AG09309 (cell line): ENCODE data around the gene RYK.
"Not testable (repeated sequence)": the region's sequence is repeated elsewhere in the genome, so short reads cannot be mapped to it uniquely, and the experiment has no call there.

Experiments used
- DNase-seq: peaks from one replicate; pipeline ENCODE4 v3.0.0-alpha.2; 2010; ENCODE audit warnings: low read depth
- H3K4me3 ChIP-seq: 2 replicates; pipeline ENCODE4 v1.5.1; 2011; ENCODE audit warnings: mild to moderate bottlenecking, low read depth, low read length, moderate library complexity; ENCODE audit not compliant: control insufficient read depth
- TF ChIP-seq, protein P1 (sequence below): IDR thresholded peaks from 2 replicates; pipeline ENCODE4 v1.5.1; 2011; ENCODE audit warnings: mild to moderate bottlenecking, low read depth, low read length, inconsistent platforms; ENCODE audit not compliant: insufficient read depth, control insufficient read depth; ENCODE audit errors: missing control alignments

The RYK gene

DNA sequence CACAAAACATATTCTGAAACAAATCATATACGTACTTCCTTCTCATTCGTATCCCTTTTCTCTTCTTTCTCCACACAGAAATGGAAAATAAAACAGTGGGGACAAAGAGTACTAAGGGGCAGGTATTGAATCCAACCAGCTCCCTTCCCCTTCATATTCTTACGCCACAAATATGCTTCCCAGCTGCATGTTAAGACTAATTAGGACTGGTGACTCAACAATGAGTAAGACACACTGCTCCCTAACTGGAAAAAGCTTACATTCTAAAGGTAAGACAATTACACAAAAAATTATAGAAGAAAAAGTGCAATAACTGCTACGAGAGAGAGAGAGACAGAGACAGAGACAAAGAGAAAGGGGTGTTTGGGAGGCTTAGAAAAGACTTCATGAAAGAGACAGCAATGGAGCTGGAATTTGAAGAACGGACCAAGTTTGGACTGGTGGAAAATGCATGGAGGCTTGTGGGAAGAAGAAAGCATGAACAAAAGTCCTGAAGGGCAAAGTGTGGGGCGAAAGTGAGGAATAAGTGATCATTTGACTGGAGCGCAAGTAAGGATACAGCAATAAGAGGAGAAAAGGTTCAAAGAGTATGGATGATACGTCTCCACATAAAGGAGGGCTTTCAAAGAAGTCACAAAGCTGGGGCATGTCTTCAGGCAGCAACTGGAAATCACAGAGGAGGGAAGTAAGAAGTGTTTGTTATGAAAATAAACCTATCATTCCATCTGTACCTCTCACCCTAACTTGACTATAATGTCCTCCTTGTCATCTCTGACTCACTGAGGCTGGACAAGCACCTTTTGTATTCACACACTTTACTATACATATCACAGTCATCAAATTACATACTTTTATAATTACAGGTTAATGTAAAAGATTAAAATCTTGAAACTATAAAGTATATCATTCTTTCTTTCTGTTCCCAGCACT, 49.2 kb downstream of the RYK start:
- TF ChIP-seq, protein P1, sequence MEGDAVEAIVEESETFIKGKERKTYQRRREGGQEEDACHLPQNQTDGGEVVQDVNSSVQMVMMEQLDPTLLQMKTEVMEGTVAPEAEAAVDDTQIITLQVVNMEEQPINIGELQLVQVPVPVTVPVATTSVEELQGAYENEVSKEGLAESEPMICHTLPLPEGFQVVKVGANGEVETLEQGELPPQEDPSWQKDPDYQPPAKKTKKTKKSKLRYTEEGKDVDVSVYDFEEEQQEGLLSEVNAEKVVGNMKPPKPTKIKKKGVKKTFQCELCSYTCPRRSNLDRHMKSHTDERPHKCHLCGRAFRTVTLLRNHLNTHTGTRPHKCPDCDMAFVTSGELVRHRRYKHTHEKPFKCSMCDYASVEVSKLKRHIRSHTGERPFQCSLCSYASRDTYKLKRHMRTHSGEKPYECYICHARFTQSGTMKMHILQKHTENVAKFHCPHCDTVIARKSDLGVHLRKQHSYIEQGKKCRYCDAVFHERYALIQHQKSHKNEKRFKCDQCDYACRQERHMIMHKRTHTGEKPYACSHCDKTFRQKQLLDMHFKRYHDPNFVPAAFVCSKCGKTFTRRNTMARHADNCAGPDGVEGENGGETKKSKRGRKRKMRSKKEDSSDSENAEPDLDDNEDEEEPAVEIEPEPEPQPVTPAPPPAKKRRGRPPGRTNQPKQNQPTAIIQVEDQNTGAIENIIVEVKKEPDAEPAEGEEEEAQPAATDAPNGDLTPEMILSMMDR, result no peak
- no peak overlapping the region for H3K4me3 ChIP-seq
- DNase-seq, result peak; percentile 48

DNA sequence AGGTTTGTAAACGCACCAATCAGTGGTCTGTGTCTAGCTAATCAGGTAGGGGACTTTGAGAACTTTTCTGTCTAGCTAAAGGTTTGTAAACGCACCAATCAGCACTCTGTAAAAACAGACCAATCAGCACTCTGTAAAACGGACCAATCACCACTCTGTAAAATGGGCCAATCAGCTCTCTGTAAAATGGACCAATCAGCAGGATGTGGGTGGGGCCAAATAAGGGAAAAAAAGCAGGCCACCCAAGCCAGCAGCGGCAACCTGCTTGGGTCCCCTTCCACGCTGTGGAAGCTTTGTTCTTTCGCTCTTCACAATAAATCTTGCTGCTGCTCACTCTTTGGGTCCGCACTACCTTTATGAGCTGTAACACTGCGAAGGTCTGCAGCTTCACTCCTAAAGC, 50.8 kb downstream of the RYK start:
- not testable (repeated sequence) for DNase-seq, H3K4me3 ChIP-seq

DNA sequence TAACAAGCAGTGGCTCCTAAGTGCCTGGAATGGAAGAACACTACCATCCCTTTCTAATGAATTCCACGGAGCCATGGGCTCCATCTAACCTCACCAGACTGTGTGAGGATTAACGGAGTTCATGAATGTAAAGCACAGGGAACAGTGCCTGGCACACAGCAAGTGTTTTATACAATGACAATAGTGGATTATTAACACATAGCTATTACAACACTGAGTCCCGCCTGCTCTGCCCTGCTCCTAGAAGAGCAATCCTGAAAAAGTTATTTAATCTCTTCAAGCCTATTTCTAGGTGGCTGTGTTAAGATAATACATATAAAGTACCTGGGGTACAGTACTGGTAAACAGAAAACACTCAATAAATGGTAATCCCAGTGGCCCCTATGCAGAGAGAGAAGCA, 51.4 kb downstream of the RYK start:
- H3K4me3 ChIP-seq, result no peak overlapping the region
- DNase-seq, result no peak
- TF ChIP-seq, protein P1, result no peak

DNA sequence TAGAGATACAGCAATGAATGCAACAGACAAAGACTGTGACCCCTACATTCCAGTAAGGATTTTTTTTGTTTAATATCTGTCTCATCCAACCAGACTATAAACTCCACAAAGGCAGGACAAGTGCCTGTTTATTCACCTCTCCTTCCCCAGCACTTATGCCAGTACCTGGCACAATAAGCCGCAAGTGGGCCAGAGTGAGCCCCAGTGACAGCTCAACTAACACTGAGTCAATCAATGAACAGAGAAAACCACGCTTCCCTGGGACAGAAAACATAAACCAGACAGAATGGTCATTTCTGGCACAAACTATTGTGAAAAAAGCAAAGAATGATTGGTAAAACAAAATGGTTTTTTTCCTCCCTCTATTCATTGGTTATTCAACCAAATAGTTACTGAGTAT, 52.2 kb downstream of the RYK start:
- H3K4me3 ChIP-seq, result no peak overlapping the region
- no peak for DNase-seq
- TF ChIP-seq, protein P1, result no peak

DNA sequence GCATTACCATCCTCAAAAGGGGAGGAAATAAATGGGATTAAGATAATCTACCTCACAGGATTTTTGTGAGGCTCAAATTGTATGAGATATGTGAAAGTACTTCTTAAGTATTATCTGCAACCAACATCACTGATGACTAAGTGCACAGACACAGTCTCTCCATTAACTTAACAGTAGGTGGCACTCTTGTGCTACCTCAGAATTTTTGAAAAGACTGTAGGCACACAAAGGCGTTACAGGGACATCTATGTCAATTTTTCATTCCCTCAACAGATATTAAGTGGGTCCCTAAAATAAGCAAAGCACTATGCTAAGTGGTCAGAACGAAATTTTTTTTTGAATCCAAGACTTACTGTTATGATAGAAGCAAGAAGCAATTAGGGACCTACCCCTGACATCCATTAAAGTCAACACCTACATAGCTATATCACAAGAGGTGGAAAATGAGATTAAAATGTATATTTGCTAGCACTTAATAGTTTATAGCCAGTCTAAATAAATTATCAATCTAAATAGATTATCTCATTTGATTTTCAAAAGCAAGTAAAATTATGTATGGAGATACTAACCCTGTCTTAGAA, 52.9 kb downstream of the RYK start:
- H3K4me3 ChIP-seq, result no peak overlapping the region
- TF ChIP-seq, protein P1, result peak; percentile 65
- DNase-seq, result peak; percentile 53

DNA sequence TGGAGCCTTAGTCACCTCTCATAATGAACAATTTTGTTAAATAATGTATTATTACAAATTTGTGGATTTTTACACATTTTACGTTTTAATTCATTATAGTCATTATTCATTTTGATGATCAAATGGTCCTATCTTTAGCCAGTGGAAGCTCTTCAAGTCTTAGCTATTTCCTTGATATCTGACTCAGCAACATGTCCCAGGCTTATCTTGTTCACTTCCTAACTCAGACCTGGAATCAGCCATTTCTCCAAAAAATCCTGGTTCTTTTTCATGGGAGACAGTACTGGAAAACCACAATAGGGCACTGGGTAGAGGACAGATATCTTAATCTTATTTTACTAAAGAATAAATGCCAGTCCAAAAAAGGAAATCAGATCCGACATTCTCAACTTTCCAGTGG, 56.4 kb downstream of the RYK start:
- no peak for DNase-seq
- TF ChIP-seq, protein P1, result no peak
- no peak overlapping the region for H3K4me3 ChIP-seq

DNA sequence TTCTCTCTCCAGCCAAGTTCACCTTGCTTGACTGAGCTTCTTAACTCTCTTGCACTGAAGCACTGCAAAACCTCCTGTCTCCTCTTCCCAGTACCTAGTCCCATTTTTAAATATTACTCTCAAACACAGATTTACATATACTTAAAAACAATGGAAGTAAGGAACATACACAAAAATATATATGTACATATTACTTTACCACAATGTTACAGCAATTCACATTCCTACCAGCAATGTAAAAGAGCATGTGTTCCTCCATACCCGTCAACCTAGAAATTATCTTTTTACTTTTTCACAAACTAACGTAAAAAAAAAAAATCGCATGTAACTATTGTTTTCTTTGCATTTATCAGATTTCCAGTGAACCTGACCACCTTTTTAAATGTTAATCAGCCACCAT, 60.4 kb downstream of the RYK start:
- H3K4me3 ChIP-seq, result no peak overlapping the region
- DNase-seq, result no peak
- TF ChIP-seq, protein P1, result no peak
